Endothelial cell of umbilical vein (primary cell): ENCODE measurements around the gene CHERP. TPM values are rescaled to one million over a fixed set of nuclear protein-coding genes. Genes with fewer than 3 reads are reported as not detected.

Experiments used
- BruUV-seq: library from RNA; stranded (reverse); fragments of 400-500 nt; replicated peaks from 2 replicates; lab custom pipeline; 2021; lab: Mats Ljungman, UMichigan
- CTCF ChIA-PET: fragments of 300-600, 350-600 bp; sonication (Branson Sonifier 250); formaldehyde crosslinking; loops from one replicate; lab custom pipeline; 2021; ENCODE audit warnings: antibody characterized with exemption, inconsistent platforms; lab: Charles Lee
- POLR2A ChIA-PET: fragments of 300-600, 350-600 bp; sonication (Branson Sonifier 250); formaldehyde crosslinking; loops from one replicate; lab custom pipeline; 2021; ENCODE audit warnings: antibody characterized with exemption, inconsistent platforms; lab: Charles Lee
- DNase-seq: peaks from one replicate; pipeline ENCODE4 v3.0.0-alpha.2; 2011; ENCODE audit warnings: low read depth, low spot score
- FAIRE-seq: peaks from 2 replicates; lab custom pipeline; 2011; peaks lifted over from hg19 to GRCh38; lab: Jason Lieb, UNC
- H2AFZ ChIP-seq: 2 replicates; pipeline ENCODE4 v1.6.0; 2012; ENCODE audit warnings: low read depth, low read length, control low read depth, inconsistent platforms
- H3K27ac ChIP-seq: 2 replicates; pipeline ENCODE4 v1.5.1; 2011; ENCODE audit warnings: low read depth, mild to moderate bottlenecking, control low read depth, low read length, moderate library complexity; ENCODE audit not compliant: insufficient read depth
- H3K27me3 ChIP-seq, 2 experiments: 2 replicates each; pipeline versions ENCODE4 v1.6.0 to v1.6.1; 2011; ENCODE audit warnings: low read length in 2 of 2, mixed read lengths in 1 of 2; ENCODE audit not compliant: control insufficient read depth in 2 of 2, insufficient read depth in 2 of 2
- H3K36me3 ChIP-seq, 2 experiments: 2 replicates in 1 of 2; 3 replicates in 1 of 2; pipeline ENCODE4 v1.5.1; 2011; ENCODE audit warnings: low read length in 2 of 2, mild to moderate bottlenecking in 1 of 2, moderate library complexity in 1 of 2; ENCODE audit not compliant: control insufficient read depth in 2 of 2, insufficient read depth in 2 of 2; ENCODE audit errors: extremely low read depth in 1 of 2
- H3K4me1 ChIP-seq: 3 replicates; pipeline ENCODE4 v1.5.1; 2011; ENCODE audit warnings: mild to moderate bottlenecking, low read length; ENCODE audit not compliant: control insufficient read depth, insufficient read depth; ENCODE audit errors: extremely low read depth
- H3K4me2 ChIP-seq: 2 replicates; pipeline ENCODE4 v1.6.1; 2011; ENCODE audit warnings: low read length, control low read depth, mixed read lengths; ENCODE audit not compliant: insufficient read depth
- H3K4me3 ChIP-seq, 3 experiments: fragments of 200-600 bp in 1 of 3; sonication (generic), shearing (Covaris generic) in 1 of 3; replicated peaks in 1 of 3; 2 replicates each; pipeline ENCODE4 v1.5.1; 2011 to 2016; ENCODE audit warnings: control low read depth in 3 of 3, low read length in 3 of 3, mild to moderate bottlenecking in 2 of 3, inconsistent platforms in 1 of 3, low read depth in 1 of 3, moderate library complexity in 1 of 3; ENCODE audit not compliant: insufficient read depth in 1 of 3
- H3K79me2 ChIP-seq: 2 replicates; pipeline ENCODE4 v1.6.0; 2012; ENCODE audit warnings: low read length, inconsistent platforms; ENCODE audit not compliant: control insufficient read depth, insufficient read depth
- H3K9ac ChIP-seq: replicated peaks from 2 replicates; pipeline ENCODE3; 2011; ENCODE audit warnings: low read length, control low read depth; ENCODE audit not compliant: insufficient read depth; ENCODE audit errors: extremely low read depth
- H3K9me1 ChIP-seq: replicated peaks from 3 replicates; pipeline ENCODE4 v1.6.0; 2011; ENCODE audit warnings: mild to moderate bottlenecking, low read length; ENCODE audit not compliant: control insufficient read depth, insufficient read depth; ENCODE audit errors: extremely low read depth
- H3K9me3 ChIP-seq: replicated peaks from 2 replicates; pipeline ENCODE4 v1.5.1; 2012; ENCODE audit warnings: low read length, inconsistent platforms; ENCODE audit not compliant: control insufficient read depth, insufficient read depth
- H4K20me1 ChIP-seq: replicated peaks from 2 replicates; pipeline ENCODE3; 2011; ENCODE audit warnings: mild to moderate bottlenecking, low read length; ENCODE audit not compliant: control insufficient read depth, insufficient read depth; ENCODE audit errors: extremely low read depth
- CTCF ChIP-seq, 2 donors: IDR thresholded peaks; 1 replicate in 1 of 2; 2 replicates in 1 of 2; pipeline ENCODE4 v1.5.1; 2011; ENCODE audit warnings: low read length in 2 of 2, mild to moderate bottlenecking in 2 of 2, moderate library complexity in 2 of 2, control low read depth in 1 of 2, inconsistent platforms in 1 of 2, low read depth in 1 of 2; ENCODE audit not compliant: insufficient read depth in 1 of 2; ENCODE audit errors: extremely low read depth in 1 of 2
- EZH2 ChIP-seq: IDR thresholded peaks from 2 replicates; pipeline ENCODE4 v1.6.1; 2012; ENCODE audit warnings: borderline replicate concordance, low read depth, mild to moderate bottlenecking, moderate library complexity, low read length, inconsistent platforms; ENCODE audit not compliant: severe bottlenecking
- FOS ChIP-seq: IDR thresholded peaks from 2 replicates; pipeline ENCODE4 v1.6.1; 2011; ENCODE audit warnings: mild to moderate bottlenecking, low read length, moderate library complexity, borderline replicate concordance; ENCODE audit not compliant: insufficient read depth
- GATA2 ChIP-seq: IDR thresholded peaks from 2 replicates; pipeline ENCODE4 v1.7.0; 2011; ENCODE audit warnings: low read depth, mild to moderate bottlenecking, moderate library complexity, mixed read lengths, low read length; ENCODE audit not compliant: insufficient read length, insufficient read depth
- JUN ChIP-seq: IDR thresholded peaks from 2 replicates; pipeline ENCODE4 v1.6.1; 2011; ENCODE audit warnings: borderline replicate concordance, low read depth; ENCODE audit not compliant: insufficient read length, insufficient read depth
- MAX ChIP-seq: IDR thresholded peaks from 2 replicates; pipeline ENCODE4 v1.6.1; 2011; ENCODE audit not compliant: insufficient read depth, insufficient read length
- MYC ChIP-seq: IDR thresholded peaks from one replicate; pipeline ENCODE4 v1.6.1; 2011; ENCODE audit warnings: mild to moderate bottlenecking, low read depth, low read length
- POLR2A ChIP-seq: IDR thresholded peaks from 2 replicates; pipeline ENCODE4 v1.6.1; 2012; ENCODE audit warnings: low read depth, mild to moderate bottlenecking, control low read depth, low read length
- POLR2AphosphoS5 ChIP-seq: IDR thresholded peaks from 2 replicates; pipeline ENCODE4 v1.6.1; 2012; ENCODE audit warnings: low read depth, mild to moderate bottlenecking, control low read depth, low read length, moderate library complexity; ENCODE audit not compliant: insufficient read depth
- dilution Hi-C: fragments of 300-500 bp; cut with MboI; formaldehyde crosslinking; loops from one replicate; pipeline ENCODE4 v1.15.0; 2019; ENCODE audit warnings: low sequenced_read_pairs; ENCODE audit not compliant: extremely low pct_ligation_motif_present
- intact Hi-C: fragments of 100-400 bp; cut with micrococcal nuclease; formaldehyde crosslinking; loops from one replicate; pipeline ENCODE4 v1.10.0; 2022
- polyA plus RNA-seq, 4 experiments: library from polyadenylated mRNA; depleted of rRNA in 3 of 4; stranded (reverse) in 3 of 4; unstranded in 1 of 4; fragments of >200 nt; gene quantifications; 2 replicates each; pipeline versions ENCODE4 v1.2.1 to v1.2.3, GENCODE V29; 2011 to 2012; ENCODE audit warnings: missing spikeins in 1 of 4
- total RNA-seq: library from RNA; stranded (reverse); gene quantifications from 2 replicates; pipeline ENCODE4 v1.2.3, GENCODE V29; 2021

CHERP gene
- total and polyA plus RNA-seq, 2 donors (not counting 3 experiments of a cell fraction or from before 2014, with no cell fraction given) = 8.9 to 53.9 TPM

GRCh38 chr19:16575861-16576689 lies 33.8 kb upstream of the CHERP start:
- Histone ChIP-seq H3K4me2 (no peak overlapping the region), H3K27me3 (no peaks in the 10 kb centered on the region), H3K79me2 (peaks cover 68% of the 10 kb centered on the region), H3K4me1 (peaks cover 15% of the 10 kb centered on the region), H3K27ac (no peak overlapping the region), H3K4me3 (no peak overlapping the region), H3K9ac (no peak overlapping the region), H3K9me1 (no peaks in the 10 kb centered on the region), H3K36me3 (peaks cover 0 to 16% of the 10 kb centered on the region in 2 experiments), H3K9me3 (no peaks in the 10 kb centered on the region), H4K20me1 (no peaks in the 10 kb centered on the region), H2AFZ (no peak overlapping the region)
- DNase-seq = no peak
- TF ChIP-seq JUN = no peak
- no peak for TF ChIP-seq EZH2
- no peak for TF ChIP-seq MYC
- no peak for TF ChIP-seq POLR2A
- TF ChIP-seq CTCF (IDR thresholded peaks at IDR 0.05; ENCODE audit: extremely low read depth in 1 of 2, insufficient read depth in 1 of 2, low read depth in 1 of 2, low read length in 2 of 2) = no peak
- TF ChIP-seq FOS = no peak
- TF ChIP-seq GATA2 = no peak
- no peak for TF ChIP-seq POLR2AphosphoS5
- no peak for TF ChIP-seq MAX
- ChIA-PET CTCF (interaction anchor here (0.5 kb wide), 1 partner anchor 8 kb away, joined by 3 read pairs; no protein-coding TSS in a partner anchor), POLR2A (no interaction called here)
- BruUV-seq = no TSS peak
- intact Hi-C loops = no loop called here
- dilution Hi-C loops = no loop called here
- FAIRE-seq = no peak
